Esophagus squamous epithelium (tissue), 5 donors: ENCODE measurements around the gene SLC25A47. TPM values are rescaled to one million over a fixed set of nuclear protein-coding genes. Genes with fewer than 3 reads are reported as not detected.
A peak's percentile ranks its signal among the peaks of the same experiment; 100 is the strongest.

ENCODE experiments used
- DNase-seq: peaks from one replicate; lab custom pipeline; 2025; lab: John Stamatoyannopoulos, UW
- H3K27ac ChIP-seq, 4 donors: fragments of 200-600 bp; sonication (generic); one replicate each; pipeline ENCODE4 v1.5.1; 2016 to 2019; ENCODE audit warnings: mild to moderate bottlenecking in 1 of 4
- H3K27me3 ChIP-seq, 4 donors: fragments of 200-600 bp; sonication (generic); 1 replicate in 3 of 4; 2 replicates in 1 of 4; pipeline versions ENCODE4 v1.5.1 to v1.6.0; 2017 to 2021; ENCODE audit warnings: antibody characterized with exemption in 1 of 4
- H3K36me3 ChIP-seq, 3 donors: fragments of 200-600 bp; sonication (generic); one replicate each; pipeline ENCODE4 v1.5.1; 2016 to 2019
- H3K4me1 ChIP-seq, 3 donors: fragments of 200-600 bp; sonication (generic); one replicate each; pipeline ENCODE4 v1.5.1; 2017 to 2019
- H3K4me3 ChIP-seq, 4 donors: fragments of 200-600 bp; sonication (generic); 1 replicate in 3 of 4; 2 replicates in 1 of 4; pipeline ENCODE4 v1.5.1; 2016 to 2019; ENCODE audit warnings: mild to moderate bottlenecking in 2 of 4, moderate library complexity in 1 of 4
- H3K9me3 ChIP-seq, 3 donors: fragments of 200-600 bp; sonication (generic); one replicate each; pipeline ENCODE4 v1.5.1; 2016 to 2019
- CTCF ChIP-seq, 6 experiments: fragments of 450-650 bp in 4 of 6; fragments of 200-600 bp in 2 of 6; sonication (generic) in 2 of 6; IDR thresholded peaks; one replicate each; pipeline ENCODE4 v1.5.1; 2016 to 2019; ENCODE audit warnings: antibody characterized with exemption in 6 of 6, mild to moderate bottlenecking in 4 of 6, moderate library complexity in 4 of 6
- POLR2A ChIP-seq, 4 donors: fragments of 450-650 bp; IDR thresholded peaks; one replicate each; pipeline ENCODE4 v1.6.1; 2017; ENCODE audit warnings: antibody characterized with exemption in 4 of 4, mild to moderate bottlenecking in 4 of 4, moderate library complexity in 3 of 4
- WGBS, 2 donors: methylation state at CpG; one replicate each; pipeline ENCODE4 v1.1.5; 2018; 5-methylcytosine and 5-hydroxymethylcytosine counted together
- intact Hi-C: fragments of 100-400 bp; cut with DNase I; formaldehyde crosslinking; loops from one replicate; pipeline ENCODE4 v1.15.0; 2022
- total RNA-seq, 4 donors: library from RNA; depleted of rRNA; stranded (reverse); fragments of >200 nt; gene quantifications; one replicate each; pipeline ENCODE4 v1.1.0, GENCODE V29; 2016
- donor health status: DM: yes; HTN: yes; CAD: no.

The SLC25A47 gene
- total RNA-seq, 4 donors from 2014 or later: not detected

GRCh38 chr14:100317912-100318808, 5.0 kb upstream of the SLC25A47 start:
- no peaks in the 10 kb centered on the region for H3K36me3 ChIP-seq
- peak overlapping the region; percentile 18 to 51 (median 28) for H3K27ac ChIP-seq
- 46 to 51% methylated on average over 14 to 26 of the region's 40 CpGs for WGBS, 2 donors
- no peaks in the 10 kb centered on the region for H3K9me3 ChIP-seq
- H3K27me3 ChIP-seq: no peaks in the 10 kb centered on the region
- TF ChIP-seq POLR2A (IDR thresholded peaks at IDR 0.05) (no peak), CTCF (IDR thresholded peaks at IDR 0.05) (peak; percentile 62 to 79 (median 76))
- intact Hi-C loops: no loop called here
- no peak for DNase-seq
- H3K4me1 ChIP-seq: peaks cover 15 to 71% (median 19%) of the 10 kb centered on the region in 3 donors
- peak overlapping the region; percentile 13 to 53 (median 35) for H3K4me3 ChIP-seq

- no peaks in the 10 kb centered on the region for H3K9me3 ChIP-seq
- no peak for TF ChIP-seq POLR2A (IDR thresholded peaks at IDR 0.05)
- TF ChIP-seq CTCF (IDR thresholded peaks at IDR 0.05): no peak
- H3K36me3 ChIP-seq: no peaks in the 10 kb centered on the region
- H3K4me3 ChIP-seq: no peak overlapping the region
- H3K27ac ChIP-seq: no peak overlapping the region
- no peaks in the 10 kb centered on the region for H3K27me3 ChIP-seq
- peaks cover 5 to 59% (median 5%) of the 10 kb centered on the region in 3 donors for H3K4me1 ChIP-seq
- DNase-seq: no peak
- intact Hi-C loops: no loop called here
- WGBS, 2 donors: 66 to 75% methylated on average over 12 of the region's 12 CpGs
These were observed 2.8 kb upstream of the SLC25A47 start for GRCh38 chr14:100320157-100320856.

GRCh38 chr14:100321473-100322137, 1.5 kb upstream of the SLC25A47 start:
- H3K4me3 ChIP-seq: no peak overlapping the region
- peaks cover 5 to 67% (median 10%) of the 10 kb centered on the region in 3 donors for H3K4me1 ChIP-seq
- no peaks in the 10 kb centered on the region for H3K27me3 ChIP-seq
- H3K9me3 ChIP-seq: no peaks in the 10 kb centered on the region
- intact Hi-C loops: no loop called here
- 65% methylated on average over 5 of the region's 9 CpGs; no CpG with 5 or more reads in 1 of the 2 donors for WGBS, 2 donors
- TF ChIP-seq POLR2A (IDR thresholded peaks at IDR 0.05): no peak
- TF ChIP-seq CTCF (IDR thresholded peaks at IDR 0.05): no peak
- H3K36me3 ChIP-seq: no peaks in the 10 kb centered on the region
- no peak for DNase-seq
- no peak overlapping the region for H3K27ac ChIP-seq

GRCh38 chr14:100322138-100322957, 791 bp upstream of the SLC25A47 start:
- no peaks in the 10 kb centered on the region for H3K27me3 ChIP-seq
- WGBS, 2 donors: 80 to 84% methylated on average over 1 to 10 of the region's 15 CpGs
- intact Hi-C loops: no loop called here
- no peak for TF ChIP-seq POLR2A (IDR thresholded peaks at IDR 0.05)
- TF ChIP-seq CTCF (IDR thresholded peaks at IDR 0.05): no peak
- H3K4me1 ChIP-seq: peaks cover 5 to 65% (median 10%) of the 10 kb centered on the region in 3 donors
- H3K9me3 ChIP-seq: no peaks in the 10 kb centered on the region
- H3K27ac ChIP-seq: no peak overlapping the region
- no peak overlapping the region for H3K4me3 ChIP-seq
- DNase-seq: no peak
- no peaks in the 10 kb centered on the region for H3K36me3 ChIP-seq
